Activated CD8-positive, alpha-beta T cell treated with anti-CD3 and anti-CD28 coated beads, Interleukin-2, amount 10 ng/mL, durations not matched to agents 7 days and 5 days (primary cell): ENCODE data around the gene TNFSF8. TPM values are rescaled to one million over a fixed set of nuclear protein-coding genes. Genes with fewer than 3 reads are reported as not detected.

Experiments used
- ATAC-seq: fragments of 150-1000 bp; cut with Tn5 transposase; one replicate; pipeline ENCODE4 v1.10.0; 2021; ENCODE audit warnings: moderate library complexity
- CTCF ChIA-PET: fragments of 350-600 bp; sonication (Branson Sonifier 250); formaldehyde crosslinking; loops from one replicate; lab custom pipeline; 2021; ENCODE audit warnings: antibody characterized with exemption; lab: Charles Lee
- POLR2A ChIA-PET: fragments of 350-600 bp; sonication (Branson Sonifier 250); formaldehyde crosslinking; loops from one replicate; lab custom pipeline; 2021; ENCODE audit warnings: antibody characterized with exemption; lab: Charles Lee
- DNase-seq: peaks from one replicate; pipeline ENCODE4 v3.0.0-alpha.2; 2020
- H3K27ac Mint-ChIP-seq: one replicate; pipeline ENCODE4 v1.8.0; 2021; ENCODE audit warnings: mild to moderate bottlenecking, mixed read lengths
- H3K27me3 Mint-ChIP-seq: one replicate; pipeline ENCODE4 v1.8.0; 2021; ENCODE audit warnings: low read depth, mixed read lengths
- H3K36me3 Mint-ChIP-seq: one replicate; pipeline ENCODE4 v1.8.0; 2021; ENCODE audit warnings: low read depth, mixed read lengths
- H3K4me1 Mint-ChIP-seq: one replicate; pipeline ENCODE4 v1.8.0; 2021; ENCODE audit warnings: low read depth, mixed read lengths
- H3K4me3 Mint-ChIP-seq: one replicate; pipeline ENCODE4 v1.8.0; 2021; ENCODE audit warnings: mild to moderate bottlenecking, mixed read lengths
- H3K9me3 Mint-ChIP-seq: one replicate; pipeline ENCODE4 v1.8.0; 2022; ENCODE audit warnings: mixed read lengths; ENCODE audit not compliant: insufficient read depth
- total RNA-seq, 2 experiments: library from RNA; stranded (reverse); gene quantifications; one replicate each; pipeline ENCODE4 v1.2.3, GENCODE V29; 2021

The TNFSF8 gene
- total RNA-seq, 2 experiments from 2014 or later, result 52.6 to 55.3 TPM

- peaks cover 53% of the 10 kb centered on the region for H3K4me1 Mint-ChIP-seq
- H3K4me3 Mint-ChIP-seq, result peak overlapping the region; percentile 74
- no peak for DNase-seq
- ChIA-PET POLR2A (interaction anchor here (0.5 to 1.4 kb wide), 2 partner anchors 28 to 51 kb away, joined by 3 to 5 read pairs; partner anchors contain the start of gene TNFSF8), CTCF (interaction anchor here (0.7 to 1.8 kb wide), 3 partner anchors 9 to 39 kb away, joined by 3 to 7 read pairs (median 3); no protein-coding TSS in a partner anchor)
- peak overlapping the region; percentile 97 for H3K27ac Mint-ChIP-seq
- peaks cover 33% of the 10 kb centered on the region for H3K9me3 Mint-ChIP-seq
- peaks cover 61% of the 10 kb centered on the region for H3K36me3 Mint-ChIP-seq
- no peak for ATAC-seq
- no peaks in the 10 kb centered on the region for H3K27me3 Mint-ChIP-seq
Observed at GRCh38 chr9:114957558-114957957, 27.2 kb upstream of the TNFSF8 start.

GRCh38 chr9:114954956-114955582 is 24.7 kb upstream of the TNFSF8 start:
- no peak overlapping the region for H3K4me3 Mint-ChIP-seq
- no peak overlapping the region for H3K27ac Mint-ChIP-seq
- ATAC-seq (no peak), DNase-seq (no peak)
- peaks cover 45% of the 10 kb centered on the region for H3K4me1 Mint-ChIP-seq
- ChIA-PET POLR2A (interaction anchor here (0.7 kb wide), 2 partner anchors 329 to 343 kb away, joined by 3 to 4 read pairs; no protein-coding TSS in a partner anchor), CTCF (interaction anchor here (1.4 kb wide), 1 partner anchor 13 kb away, joined by 3 read pairs; no protein-coding TSS in a partner anchor)
- H3K36me3 Mint-ChIP-seq, result peaks cover 39% of the 10 kb centered on the region
- no peaks in the 10 kb centered on the region for H3K27me3 Mint-ChIP-seq
- peaks cover 14% of the 10 kb centered on the region for H3K9me3 Mint-ChIP-seq

GRCh38 chr9:114953959-114954358 is 23.6 kb upstream of the TNFSF8 start:
- Mint-ChIP-seq H3K4me1 (peaks cover 37% of the 10 kb centered on the region), H3K4me3 (no peak overlapping the region), H3K36me3 (peaks cover 28% of the 10 kb centered on the region), H3K27me3 (no peaks in the 10 kb centered on the region), H3K27ac (no peak overlapping the region), H3K9me3 (peaks cover 2% of the 10 kb centered on the region)
- DNase-seq, result no peak
- CTCF ChIA-PET, result interaction anchor here (1.0 to 2.3 kb wide), 2 partner anchors 22 to 61 kb away, joined by 3 to 6 read pairs; no protein-coding TSS in a partner anchor
- no peak for ATAC-seq
- POLR2A ChIA-PET, result interaction anchor here (0.8 kb wide), 1 partner anchor 23 kb away, joined by 3 read pairs; the partner anchor contains the start of gene TNFSF8

DNA sequence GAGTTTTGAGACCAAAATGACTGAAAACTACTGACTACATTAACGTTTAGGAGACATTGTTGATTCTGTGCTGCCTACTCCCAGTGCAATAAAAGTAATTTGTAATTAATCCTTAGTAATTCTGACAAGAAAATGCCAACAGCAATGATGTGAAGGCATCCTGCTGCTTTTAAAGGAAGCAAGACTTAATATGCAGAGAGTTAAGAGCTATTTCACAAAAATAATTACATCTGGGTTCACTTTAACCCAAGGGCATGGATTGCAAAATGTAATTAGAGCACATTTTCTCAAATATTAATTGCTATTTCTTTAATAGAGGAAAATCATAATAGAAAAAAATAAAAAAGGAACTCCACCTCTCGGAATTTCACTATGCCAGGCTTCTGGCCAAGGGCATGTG is 22.7 kb upstream of the TNFSF8 start:
- ATAC-seq (no peak), DNase-seq (no peak)
- Mint-ChIP-seq H3K36me3 (peaks cover 20% of the 10 kb centered on the region), H3K27ac (no peak overlapping the region), H3K4me3 (no peak overlapping the region), H3K27me3 (no peaks in the 10 kb centered on the region), H3K9me3 (no peaks in the 10 kb centered on the region), H3K4me1 (peaks cover 28% of the 10 kb centered on the region)
- ChIA-PET POLR2A (no interaction called here), CTCF (interaction anchor here (0.9 to 2.3 kb wide), 4 partner anchors 22 to 272 kb away, joined by 3 to 6 read pairs (median 4); partner anchors contain the start of gene TEX48)

DNA sequence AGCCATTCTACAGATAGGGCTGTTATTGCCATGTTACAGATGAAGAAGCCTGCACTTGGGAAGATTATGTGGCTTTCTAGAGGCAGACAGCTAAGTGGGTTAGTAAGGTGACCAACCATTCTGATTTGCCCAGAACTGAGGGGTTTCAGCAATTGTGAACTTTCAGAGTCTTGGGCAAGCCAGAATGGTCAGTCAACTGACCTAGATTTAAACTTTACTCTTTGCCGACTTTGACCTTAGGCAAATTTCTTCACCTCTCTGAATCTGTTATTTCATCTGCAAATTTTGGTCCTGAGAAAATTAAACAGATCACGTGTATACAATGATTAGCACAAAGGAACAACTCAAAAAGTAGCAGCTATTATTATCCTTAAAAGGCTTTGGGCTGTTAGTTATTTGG is 20.4 kb upstream of the TNFSF8 start:
- no peak overlapping the region for H3K27ac Mint-ChIP-seq
- no peak overlapping the region for H3K4me3 Mint-ChIP-seq
- H3K36me3 Mint-ChIP-seq, result peaks cover 10% of the 10 kb centered on the region
- peaks cover 26% of the 10 kb centered on the region for H3K4me1 Mint-ChIP-seq
- ATAC-seq, result no peak
- no peak for DNase-seq
- no peaks in the 10 kb centered on the region for H3K9me3 Mint-ChIP-seq
- ChIA-PET POLR2A (no interaction called here), CTCF (no interaction called here)
- no peaks in the 10 kb centered on the region for H3K27me3 Mint-ChIP-seq

- ATAC-seq (no peak), DNase-seq (no peak)
- Mint-ChIP-seq H3K36me3 (peaks cover 26% of the 10 kb centered on the region), H3K9me3 (no peaks in the 10 kb centered on the region), H3K4me3 (no peak overlapping the region), H3K4me1 (peaks cover 19% of the 10 kb centered on the region), H3K27ac (peak overlapping the region; percentile 16), H3K27me3 (no peaks in the 10 kb centered on the region)
- CTCF ChIA-PET, result interaction anchor here (1.0 to 1.9 kb wide), 3 partner anchors 8 to 43 kb away, joined by 3 to 12 read pairs (median 3); no protein-coding TSS in a partner anchor
- POLR2A ChIA-PET, result interaction anchor here (3.5 kb wide), 1 partner anchor 18 kb away, joined by 18 read pairs; the partner anchor contains the start of gene TNFSF8
Observed at GRCh38 chr9:114947058-114947457, 16.7 kb upstream of the TNFSF8 start.

GRCh38 chr9:114945616-114946412 is 15.4 kb upstream of the TNFSF8 start:
- Mint-ChIP-seq H3K27ac (no peak overlapping the region), H3K9me3 (no peaks in the 10 kb centered on the region), H3K27me3 (no peaks in the 10 kb centered on the region), H3K4me1 (peaks cover 25% of the 10 kb centered on the region), H3K36me3 (peaks cover 32% of the 10 kb centered on the region), H3K4me3 (no peak overlapping the region)
- DNase-seq (no peak), ATAC-seq (no peak)
- POLR2A ChIA-PET, result interaction anchor here (3.5 kb wide), 1 partner anchor 16 kb away, joined by 18 read pairs; the partner anchor contains the start of gene TNFSF8
- CTCF ChIA-PET, result interaction anchor here (1.1 to 1.9 kb wide), 3 partner anchors 10 to 44 kb away, joined by 3 to 12 read pairs (median 3); no protein-coding TSS in a partner anchor

DNA sequence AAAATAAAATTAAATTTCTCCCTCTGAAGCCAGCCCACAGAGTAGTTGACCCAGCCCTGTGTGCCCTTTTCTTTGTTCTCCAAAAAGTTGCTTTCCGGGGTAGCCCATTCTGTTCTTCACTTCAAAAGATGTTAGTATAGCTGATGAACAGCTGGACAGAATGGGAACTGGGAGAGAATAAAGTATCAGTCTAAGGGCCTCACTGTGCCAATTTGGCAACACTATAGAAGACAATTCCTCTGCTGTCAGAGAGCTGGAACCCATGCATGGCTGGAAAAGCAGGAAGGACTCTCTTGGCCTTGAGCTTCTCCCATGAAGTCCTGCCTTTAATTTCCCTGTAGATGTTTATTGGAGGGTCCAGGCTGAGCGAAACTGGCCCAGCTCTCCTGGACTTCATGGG is 11.0 kb upstream of the TNFSF8 start:
- Mint-ChIP-seq H3K9me3 (no peaks in the 10 kb centered on the region), H3K4me3 (no peak overlapping the region), H3K36me3 (peaks cover 33% of the 10 kb centered on the region), H3K27me3 (no peaks in the 10 kb centered on the region), H3K4me1 (peaks cover 37% of the 10 kb centered on the region), H3K27ac (no peak overlapping the region)
- CTCF ChIA-PET, result interaction anchor here (0.9 to 2.2 kb wide), 5 partner anchors 11 to 288 kb away, joined by 3 to 6 read pairs (median 3); partner anchors contain the start of gene TNFSF8
- DNase-seq, result no peak
- POLR2A ChIA-PET, result no interaction called here
- no peak for ATAC-seq

DNA sequence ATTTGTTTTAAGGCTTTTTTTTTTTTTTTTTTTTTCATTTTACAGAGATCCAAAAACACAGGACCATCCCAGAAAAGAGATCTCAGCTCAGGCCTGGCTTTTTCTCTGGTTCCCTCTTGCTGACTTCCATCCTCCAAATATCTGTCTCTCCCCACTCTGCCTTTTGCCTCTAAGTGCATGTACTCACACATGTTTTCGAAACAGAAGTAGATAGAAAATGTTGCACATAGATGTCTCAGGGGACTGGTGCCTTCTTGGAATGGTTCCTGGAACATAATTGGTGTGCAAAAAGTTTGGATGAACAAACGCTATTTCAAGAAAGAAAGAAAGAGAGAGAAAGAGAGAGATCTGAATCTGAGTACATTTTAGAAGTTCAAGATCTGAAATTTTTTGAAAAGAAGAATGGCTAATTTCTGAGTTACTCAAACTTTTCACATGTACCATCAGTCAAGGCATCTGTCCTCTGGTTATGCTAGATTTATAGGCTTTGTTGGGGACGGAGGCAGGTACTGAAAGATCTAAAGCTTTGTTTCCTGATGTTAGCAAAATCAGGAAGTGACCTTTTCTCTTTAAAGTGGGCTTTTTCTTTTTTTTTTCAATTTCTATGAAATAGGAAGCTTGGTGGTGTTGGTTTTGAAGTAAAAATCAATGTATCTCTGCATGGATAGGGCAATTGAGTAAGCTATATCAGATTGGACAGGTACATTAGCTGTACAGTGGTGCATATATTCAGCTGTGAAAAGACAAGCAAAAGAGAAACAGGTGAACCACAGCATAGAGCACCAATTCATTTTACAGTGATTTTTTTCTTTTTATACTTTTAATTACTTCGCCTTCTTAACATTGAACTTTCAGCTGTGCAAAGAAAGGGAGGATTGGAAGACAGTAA is 8.5 kb upstream of the TNFSF8 start:
- POLR2A ChIA-PET, result interaction anchor here (1.3 to 2.5 kb wide), 2 partner anchors 9 to 11 kb away, joined by 3 to 12 read pairs; partner anchors contain the start of gene TNFSF8
- ATAC-seq, result peak; percentile 76
- Mint-ChIP-seq H3K4me1 (peaks cover 33% of the 10 kb centered on the region), H3K27ac (peak overlapping the region; percentile 83), H3K36me3 (peaks cover 25% of the 10 kb centered on the region), H3K4me3 (peak overlapping the region; percentile 69), H3K27me3 (no peaks in the 10 kb centered on the region), H3K9me3 (no peaks in the 10 kb centered on the region)
- CTCF ChIA-PET, result interaction anchor here (1.1 to 2.4 kb wide), 5 partner anchors 8 to 258 kb away, joined by 3 to 10 read pairs (median 6); partner anchors contain the start of gene TNFSF8
- no peak for DNase-seq

- H3K27me3 Mint-ChIP-seq, result no peaks in the 10 kb centered on the region
- no peak overlapping the region for H3K27ac Mint-ChIP-seq
- ATAC-seq (no peak), DNase-seq (no peak)
- peaks cover 19% of the 10 kb centered on the region for H3K36me3 Mint-ChIP-seq
- POLR2A ChIA-PET, result no interaction called here
- H3K9me3 Mint-ChIP-seq, result no peaks in the 10 kb centered on the region
- CTCF ChIA-PET, result interaction anchor here (0.7 to 3.2 kb wide), 6 partner anchors 8 to 284 kb away, joined by 3 to 12 read pairs (median 3); no protein-coding TSS in a partner anchor
- H3K4me3 Mint-ChIP-seq, result no peak overlapping the region
- peaks cover 39% of the 10 kb centered on the region for H3K4me1 Mint-ChIP-seq
Observed at GRCh38 chr9:114937516-114937915, 7.1 kb upstream of the TNFSF8 start.
